Spinal cord (tissue), 10 donors: Measurements from ENCODE around the gene PHYH. TPM values are rescaled to one million over a fixed set of nuclear protein-coding genes. Genes with fewer than 3 reads are reported as not detected.
A peak's percentile ranks its signal among the peaks of the same experiment; 100 is the strongest.

Experiments
- DNase-seq, 6 donors: peaks; one replicate each; pipeline versions ENCODE4 v3.0.0 to v3.0.0-alpha.2; 2013 to 2015; ENCODE audit warnings: low spot score in 6 of 6, low read depth in 4 of 6
- H3K27ac ChIP-seq: one replicate; pipeline ENCODE4 v1.5.1; 2013; ENCODE audit warnings: low read depth, low read length, control low read depth
- H3K27me3 ChIP-seq: one replicate; pipeline ENCODE4 v1.6.1; 2013; ENCODE audit warnings: low read length; ENCODE audit not compliant: control insufficient read depth, insufficient read depth
- H3K36me3 ChIP-seq: one replicate; pipeline ENCODE4 v1.6.1; 2013; ENCODE audit warnings: low read length; ENCODE audit not compliant: control insufficient read depth, insufficient read depth
- H3K4me1 ChIP-seq: one replicate; pipeline ENCODE4 v1.6.1; 2013; ENCODE audit warnings: low read length; ENCODE audit not compliant: control insufficient read depth, insufficient read depth
- H3K4me3 ChIP-seq: one replicate; pipeline ENCODE4 v1.5.1; 2013; ENCODE audit warnings: low read depth, low read length, control low read depth
- H3K9me3 ChIP-seq: one replicate; pipeline ENCODE4 v1.6.1; 2013; ENCODE audit warnings: low read length; ENCODE audit not compliant: control insufficient read depth, insufficient read depth
- WGBS: methylation state at CpG from one replicate; pipeline ENCODE4 v1.1.5; 2013; ENCODE audit warnings: missing lambda C conversion rate; ENCODE audit not compliant: insufficient coverage; 5-methylcytosine and 5-hydroxymethylcytosine counted together
- polyA plus RNA-seq, 2 donors: library from polyadenylated mRNA; unstranded; fragments of 120-200 nt; gene quantifications; one replicate each; pipeline ENCODE4 v1.2.1, GENCODE V29; 2013; ENCODE audit not compliant: insufficient read length in 2 of 2
- total RNA-seq, 2 donors: library from RNA; depleted of rRNA in 1 of 2; stranded (reverse); fragments of 120-200 nt in 1 of 2; fragments of >200 nt in 1 of 2; gene quantifications; one replicate each; pipeline versions ENCODE4 v1.2.3 to v1.2.4, GENCODE V29; 2013 to 2014
- donor health status: healthy.

Gene PHYH
- total and polyA plus RNA-seq, 4 donors = 23.1 to 35.9 (median 31.3) TPM

- H3K4me3 ChIP-seq = no peak overlapping the region
- H3K27me3 ChIP-seq = no peaks in the 10 kb centered on the region
- no peak for DNase-seq
- no peaks in the 10 kb centered on the region for H3K4me1 ChIP-seq
- no peaks in the 10 kb centered on the region for H3K9me3 ChIP-seq
- peaks cover 48% of the 10 kb centered on the region for H3K36me3 ChIP-seq
- 63% methylated on average over 2 of the region's 3 CpGs for WGBS
- no peak overlapping the region for H3K27ac ChIP-seq
Measured at GRCh38 chr10:13327534-13327933, 27.7 kb upstream of the PHYH start.

GRCh38 chr10:13322615-13323148 is 22.8 kb upstream of the PHYH start:
- no peak overlapping the region for H3K4me3 ChIP-seq
- no peak overlapping the region for H3K27ac ChIP-seq
- no peaks in the 10 kb centered on the region for H3K9me3 ChIP-seq
- no peak for DNase-seq
- H3K36me3 ChIP-seq = peaks cover 55% of the 10 kb centered on the region
- H3K4me1 ChIP-seq = no peaks in the 10 kb centered on the region
- WGBS = 97% methylated on average over 21 of the region's 24 CpGs
- no peaks in the 10 kb centered on the region for H3K27me3 ChIP-seq

GRCh38 chr10:13321576-13321975 is 21.7 kb upstream of the PHYH start:
- no peaks in the 10 kb centered on the region for H3K27me3 ChIP-seq
- H3K9me3 ChIP-seq = no peaks in the 10 kb centered on the region
- DNase-seq = no peak
- WGBS = 84% methylated on average over 10 of the region's 13 CpGs
- H3K4me3 ChIP-seq = no peak overlapping the region
- H3K27ac ChIP-seq = no peak overlapping the region
- peaks cover 49% of the 10 kb centered on the region for H3K36me3 ChIP-seq
- H3K4me1 ChIP-seq = no peaks in the 10 kb centered on the region

GRCh38 chr10:13319166-13319565 is 19.3 kb upstream of the PHYH start:
- Histone ChIP-seq H3K27me3 (no peaks in the 10 kb centered on the region), H3K4me3 (no peak overlapping the region), H3K27ac (no peak overlapping the region), H3K4me1 (no peaks in the 10 kb centered on the region), H3K9me3 (no peaks in the 10 kb centered on the region), H3K36me3 (peaks cover 34% of the 10 kb centered on the region)
- WGBS = 76% methylated on average over 3 of the region's 7 CpGs
- no peak for DNase-seq

- Histone ChIP-seq H3K4me3 (no peak overlapping the region), H3K9me3 (no peaks in the 10 kb centered on the region), H3K27ac (no peak overlapping the region), H3K27me3 (no peaks in the 10 kb centered on the region), H3K4me1 (no peaks in the 10 kb centered on the region), H3K36me3 (peaks cover 25% of the 10 kb centered on the region)
- DNase-seq = peak in 1 of 6 donors; percentile 50
- WGBS = 79% methylated on average over 4 of the region's 6 CpGs
Measured at GRCh38 chr10:13317474-13317873, 17.6 kb upstream of the PHYH start.

- no peak for DNase-seq
- no peak overlapping the region for H3K27ac ChIP-seq
- WGBS = 93% methylated on average over 6 of the region's 7 CpGs
- no peaks in the 10 kb centered on the region for H3K9me3 ChIP-seq
- H3K27me3 ChIP-seq = no peaks in the 10 kb centered on the region
- no peak overlapping the region for H3K4me3 ChIP-seq
- H3K36me3 ChIP-seq = peaks cover 18% of the 10 kb centered on the region
- no peaks in the 10 kb centered on the region for H3K4me1 ChIP-seq
Measured at GRCh38 chr10:13316635-13317311, 16.9 kb upstream of the PHYH start.

- Histone ChIP-seq H3K9me3 (no peaks in the 10 kb centered on the region), H3K4me3 (no peak overlapping the region), H3K4me1 (no peaks in the 10 kb centered on the region), H3K36me3 (peaks cover 5% of the 10 kb centered on the region), H3K27ac (no peak overlapping the region), H3K27me3 (no peaks in the 10 kb centered on the region)
- peak in 1 of 6 donors; percentile 28 for DNase-seq
Measured at GRCh38 chr10:13315361-13315760, 15.5 kb upstream of the PHYH start.

- WGBS = 84% methylated on average over 4 of the region's 5 CpGs
- H3K4me3 ChIP-seq = no peak overlapping the region
- H3K9me3 ChIP-seq = no peaks in the 10 kb centered on the region
- no peak overlapping the region for H3K27ac ChIP-seq
- H3K27me3 ChIP-seq = no peaks in the 10 kb centered on the region
- H3K36me3 ChIP-seq = no peaks in the 10 kb centered on the region
- H3K4me1 ChIP-seq = no peaks in the 10 kb centered on the region
- no peak for DNase-seq
Measured at GRCh38 chr10:13311177-13311575, 11.3 kb upstream of the PHYH start.

- WGBS = 84% methylated on average over 6 of the region's 7 CpGs
- Histone ChIP-seq H3K27ac (no peak overlapping the region), H3K9me3 (no peaks in the 10 kb centered on the region), H3K36me3 (no peaks in the 10 kb centered on the region), H3K4me1 (no peaks in the 10 kb centered on the region), H3K4me3 (no peak overlapping the region), H3K27me3 (no peaks in the 10 kb centered on the region)
- DNase-seq = no peak
Measured at GRCh38 chr10:13310518-13311176, 10.8 kb upstream of the PHYH start.

- Histone ChIP-seq H3K27ac (no peak overlapping the region), H3K4me3 (no peak overlapping the region), H3K36me3 (no peaks in the 10 kb centered on the region), H3K27me3 (no peaks in the 10 kb centered on the region), H3K4me1 (no peaks in the 10 kb centered on the region), H3K9me3 (no peaks in the 10 kb centered on the region)
- WGBS = no CpG with 5 or more reads among the region's 2 CpGs
- no peak for DNase-seq
Measured at GRCh38 chr10:13309792-13310191, 9.9 kb upstream of the PHYH start.
